ENCODE measurements around the gene EEF2KMT.
"Not testable (repeated sequence)": the region's sequence is repeated elsewhere in the genome, so short reads cannot be mapped to it uniquely, and the experiment has no call there.

DNA sequence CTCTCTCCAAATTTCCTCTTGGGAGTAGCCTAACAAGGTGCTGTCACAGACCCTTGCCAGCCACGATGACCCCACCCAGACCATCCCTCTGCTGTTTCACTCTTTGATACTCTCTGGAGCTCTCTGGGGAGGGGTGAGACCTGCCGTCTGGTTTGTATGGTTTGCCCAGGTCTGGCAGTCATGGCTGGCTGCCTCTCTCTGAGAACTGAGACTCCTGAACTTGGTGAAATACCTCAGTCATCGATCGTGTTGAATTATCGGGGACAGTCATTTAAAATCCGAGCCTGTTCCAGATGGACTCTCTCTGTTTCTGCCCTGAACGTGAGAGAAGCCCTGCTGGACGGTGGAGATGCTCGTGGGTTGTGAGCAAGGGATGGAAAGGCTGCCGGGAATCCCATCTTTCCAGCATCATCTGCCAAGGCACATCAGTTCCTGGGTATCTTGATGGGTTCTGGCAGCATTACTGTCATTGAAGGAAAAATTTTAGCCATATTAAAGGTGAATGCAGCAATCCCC lies 19.2 kb upstream of the EEF2KMT start:
- TF ChIP-seq, protein P1, sequence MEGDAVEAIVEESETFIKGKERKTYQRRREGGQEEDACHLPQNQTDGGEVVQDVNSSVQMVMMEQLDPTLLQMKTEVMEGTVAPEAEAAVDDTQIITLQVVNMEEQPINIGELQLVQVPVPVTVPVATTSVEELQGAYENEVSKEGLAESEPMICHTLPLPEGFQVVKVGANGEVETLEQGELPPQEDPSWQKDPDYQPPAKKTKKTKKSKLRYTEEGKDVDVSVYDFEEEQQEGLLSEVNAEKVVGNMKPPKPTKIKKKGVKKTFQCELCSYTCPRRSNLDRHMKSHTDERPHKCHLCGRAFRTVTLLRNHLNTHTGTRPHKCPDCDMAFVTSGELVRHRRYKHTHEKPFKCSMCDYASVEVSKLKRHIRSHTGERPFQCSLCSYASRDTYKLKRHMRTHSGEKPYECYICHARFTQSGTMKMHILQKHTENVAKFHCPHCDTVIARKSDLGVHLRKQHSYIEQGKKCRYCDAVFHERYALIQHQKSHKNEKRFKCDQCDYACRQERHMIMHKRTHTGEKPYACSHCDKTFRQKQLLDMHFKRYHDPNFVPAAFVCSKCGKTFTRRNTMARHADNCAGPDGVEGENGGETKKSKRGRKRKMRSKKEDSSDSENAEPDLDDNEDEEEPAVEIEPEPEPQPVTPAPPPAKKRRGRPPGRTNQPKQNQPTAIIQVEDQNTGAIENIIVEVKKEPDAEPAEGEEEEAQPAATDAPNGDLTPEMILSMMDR (IDR thresholded peaks at IDR 0.05), result not testable (repeated sequence)
- not testable (repeated sequence) for TF ChIP-seq ZFX (IDR thresholded peaks at IDR 0.05; ENCODE audit: borderline replicate concordance)
